Measurements from ENCODE around the gene CARF.

GRCh38 chr2:202909394-202910192 lies 2.5 kb upstream of the CARF start:
- TF ChIP-seq CTCF (IDR thresholded peaks at IDR 0.05; ENCODE audit: extremely low read depth in 1 of 2, insufficient read depth in 1 of 2, low read depth in 1 of 2, low read length in 2 of 2) (no peak), POLR2A (IDR thresholded peaks at IDR 0.05; ENCODE audit: low read depth, low read length) (no peak), MYC (IDR thresholded peaks at IDR 0.05; ENCODE audit: low read depth, low read length) (no peak), MAX (IDR thresholded peaks at IDR 0.05; ENCODE audit: insufficient read depth, insufficient read length) (no peak), POLR2AphosphoS5 (IDR thresholded peaks at IDR 0.05; ENCODE audit: insufficient read depth, low read depth, low read length) (no peak)

Data from endothelial cell of umbilical vein (primary cell).